GM20000 (cell line): ENCODE data around the gene SNF8.

Experiments used
- DNase-seq: peaks from one replicate; pipeline ENCODE4 v3.0.0; 2012; ENCODE audit warnings: low spot score
- CTCF ChIP-seq: IDR thresholded peaks from 2 replicates; pipeline ENCODE4 v1.5.1; 2012; ENCODE audit warnings: mild to moderate bottlenecking, control low read depth; ENCODE audit errors: extremely low read depth, missing control alignments

The SNF8 gene

GRCh38 chr17:48981927-48982539, 37.4 kb upstream of the SNF8 start:
- DNase-seq = no peak
- TF ChIP-seq CTCF = no peak

- no peak for TF ChIP-seq CTCF
- no peak for DNase-seq
Measured at GRCh38 chr17:48973806-48974205, 29.2 kb upstream of the SNF8 start.

DNA sequence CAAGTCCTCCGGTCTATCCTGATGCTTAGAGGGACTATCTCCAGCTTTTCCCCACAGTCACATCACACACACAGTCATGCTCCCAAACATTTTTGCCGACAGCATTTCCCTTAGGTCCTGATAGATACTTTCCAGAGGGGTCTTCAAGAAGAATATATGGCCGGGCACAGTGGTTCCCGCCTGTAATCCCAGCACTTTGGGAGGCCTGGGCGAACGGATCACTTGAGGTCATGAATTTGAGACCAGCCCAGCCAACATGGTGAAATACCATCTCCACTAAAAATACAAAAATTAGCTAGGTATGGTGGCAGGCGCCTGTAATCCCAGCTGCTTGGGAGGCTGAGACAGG, 28.1 kb upstream of the SNF8 start:
- no peak for TF ChIP-seq CTCF
- no peak for DNase-seq

DNA sequence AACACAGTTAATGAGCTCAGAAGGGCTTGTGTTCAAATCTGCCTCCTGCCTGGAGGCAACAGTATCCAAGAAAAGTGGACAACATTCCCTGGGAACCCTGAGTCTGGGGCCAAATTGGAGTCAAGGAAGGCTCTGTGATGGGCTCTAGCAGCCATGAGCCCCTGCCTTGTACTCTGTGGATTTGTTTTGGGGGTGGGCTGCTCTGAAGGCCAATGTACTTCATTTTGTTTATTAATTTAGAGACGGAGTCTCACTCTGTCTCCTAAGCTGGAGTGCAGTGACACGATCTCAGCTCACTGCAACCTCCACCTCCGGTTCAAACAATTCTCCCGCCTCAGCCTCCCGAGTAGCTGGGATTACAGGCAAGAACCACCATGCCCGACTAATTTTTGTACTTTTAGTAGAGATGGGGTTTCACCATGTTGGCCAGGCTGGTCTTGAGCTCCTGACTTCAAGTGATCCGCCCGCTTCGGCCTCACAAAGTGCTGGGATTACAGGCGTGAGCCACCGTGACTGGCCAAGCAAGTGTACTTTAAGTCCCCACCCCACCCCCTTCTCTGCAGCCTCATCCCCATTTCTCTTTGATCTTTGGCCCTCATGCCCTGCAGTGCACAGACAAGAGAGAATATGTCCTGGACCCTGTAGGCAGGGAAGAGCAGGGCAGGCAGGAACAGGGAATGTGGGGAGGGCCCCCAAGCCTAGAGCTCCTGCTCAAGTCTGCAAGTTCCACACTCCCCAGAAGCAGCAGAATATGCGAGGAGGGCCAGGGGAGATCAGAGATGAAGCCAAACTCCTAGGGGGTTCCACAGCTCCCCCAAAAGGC, 26.4 kb upstream of the SNF8 start:
- no peak for TF ChIP-seq CTCF
- no peak for DNase-seq

- no peak for DNase-seq
Measured at GRCh38 chr17:48970224-48970623, 25.6 kb upstream of the SNF8 start.

DNA sequence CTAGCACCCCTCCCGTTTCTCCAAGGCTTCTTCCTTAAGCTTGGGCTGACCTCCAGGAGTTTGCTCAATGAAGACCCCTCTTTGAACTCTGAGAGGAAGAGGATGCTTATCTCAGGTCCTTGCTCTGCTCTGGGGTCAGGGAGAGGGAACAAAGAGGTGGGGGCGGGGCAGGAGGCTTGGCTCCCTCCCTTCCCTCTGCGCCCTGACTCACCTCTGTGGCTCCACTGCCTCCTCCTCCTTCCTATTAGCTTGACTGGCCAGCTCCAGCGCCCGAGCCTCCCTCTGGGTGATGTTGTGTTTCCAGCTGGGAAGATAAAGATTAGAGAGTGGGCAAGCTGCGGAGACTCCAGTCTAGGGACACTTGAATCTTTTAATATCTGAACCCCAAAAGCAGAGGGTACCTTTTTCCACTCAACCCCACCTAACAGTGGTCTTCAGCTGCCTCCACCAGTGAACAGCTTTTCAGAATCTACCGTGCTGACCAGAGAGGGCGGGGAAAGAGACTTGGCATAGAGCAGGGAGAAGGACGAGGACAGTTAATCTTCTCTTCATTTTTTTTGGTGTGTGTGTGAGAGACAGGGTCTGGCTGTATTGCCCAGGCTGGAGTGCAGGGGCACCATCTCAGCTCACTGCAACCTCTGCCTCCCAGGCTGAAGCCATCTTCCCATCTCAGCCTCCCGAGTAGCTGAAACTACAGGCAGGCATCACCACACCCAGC, 17.0 kb upstream of the SNF8 start:
- TF ChIP-seq CTCF = no peak
- DNase-seq = peak; percentile 2

More at GRCh38 chr17:48970224-48970623, 25.6 kb upstream of the SNF8 start:
- TF ChIP-seq CTCF = no peak
